Uterus (tissue), 4 donors: ENCODE data around the gene MYH11. TPM values are rescaled to one million over a fixed set of nuclear protein-coding genes. Genes with fewer than 3 reads are reported as not detected.

Source experiments
- DNase-seq, 2 donors: peaks; one replicate each; pipeline ENCODE4 v3.0.0-alpha.2; 2019 to 2020
- H3K27ac ChIP-seq, 2 donors: fragments of 200-600 bp; sonication (generic); 1 replicate in 1 of 2; 2 replicates in 1 of 2; pipeline ENCODE4 v1.5.1; 2016 to 2018
- H3K27me3 ChIP-seq, 2 donors: fragments of 200-600 bp; sonication (generic); one replicate each; pipeline ENCODE4 v1.5.1; 2018 to 2019; ENCODE audit warnings: control low read depth in 1 of 2
- H3K36me3 ChIP-seq, 2 donors: fragments of 200-600 bp; sonication (generic); one replicate each; pipeline ENCODE4 v1.5.1; 2019; ENCODE audit warnings: control low read depth in 1 of 2
- H3K4me1 ChIP-seq, 2 donors: fragments of 200-600 bp; sonication (generic); one replicate each; pipeline ENCODE4 v1.5.1; 2018 to 2019; ENCODE audit warnings: control low read depth in 1 of 2
- H3K4me3 ChIP-seq, 2 donors: fragments of 200-600 bp; sonication (generic); 1 replicate in 1 of 2; 2 replicates in 1 of 2; pipeline ENCODE4 v1.5.1; 2018 to 2019; ENCODE audit warnings: mild to moderate bottlenecking in 1 of 2
- H3K9me3 ChIP-seq, 2 donors: fragments of 200-600 bp; sonication (generic); one replicate each; pipeline ENCODE4 v1.5.1; 2019; ENCODE audit warnings: control low read depth in 1 of 2
- CTCF ChIP-seq, 4 experiments: fragments of 200-600 bp in 2 of 4; fragments of 450-650 bp in 2 of 4; sonication (generic) in 2 of 4; IDR thresholded peaks; one replicate each; pipeline ENCODE4 v1.5.1; 2016 to 2019; ENCODE audit warnings: antibody characterized with exemption in 4 of 4, mild to moderate bottlenecking in 2 of 4, moderate library complexity in 1 of 4
- POLR2A ChIP-seq, 2 donors: fragments of 450-650 bp; IDR thresholded peaks; one replicate each; pipeline ENCODE4 v1.6.1; 2016; ENCODE audit warnings: antibody characterized with exemption in 2 of 2, mild to moderate bottlenecking in 1 of 2, moderate library complexity in 1 of 2
- intact Hi-C: fragments of 100-400 bp; cut with DNase I; formaldehyde crosslinking; loops from one replicate; pipeline ENCODE4 v1.15.1; 2023; ENCODE audit warnings: low total_unique reads
- total RNA-seq, 4 donors: library from RNA; depleted of rRNA in 3 of 4; stranded (reverse); fragments of >200 nt in 3 of 4; gene quantifications; one replicate each; pipeline versions ENCODE4 v1.1.0 to v1.2.4, GENCODE V29; 2014 to 2023
- donor health status: DM: yes; HTN: yes; CAD: no.

MYH11 gene
- total RNA-seq = 1,000 to 10,000 TPM in 2 of 4 donors, 100 to 1,000 TPM in 2; 447 to 1,893 (median 822) TPM

GRCh38 chr16:15856901-15857698, at the start of gene MYH11:
Gene MYH11, minus strand, starts transcription at chr16:15857028. Its CDS starts 18,776 bp downstream, at chr16:15838252.
- peak within 1 kb of the TSS; percentile 88 to 92 for H3K27ac ChIP-seq
- DNase-seq = peak; percentile 81
- intact Hi-C loops = no loop called here
- no peaks in the 10 kb centered on the region for H3K9me3 ChIP-seq
- peak within 1 kb of the TSS; percentile 47 to 56 for H3K4me3 ChIP-seq
- H3K27me3 ChIP-seq = no peaks in the 10 kb centered on the region
- H3K36me3 ChIP-seq = no peaks in the 10 kb centered on the region
- TF ChIP-seq CTCF (IDR thresholded peaks at IDR 0.05) (peak; percentile 29 to 48 (median 38)), POLR2A (IDR thresholded peaks at IDR 0.05) (peak; percentile 44 to 81)
- H3K4me1 ChIP-seq = no peaks in the 10 kb centered on the region

- Histone ChIP-seq H3K36me3 (no peaks in the 10 kb centered on the region), H3K9me3 (no peaks in the 10 kb centered on the region), H3K27ac (no peak overlapping the region), H3K4me3 (no peak overlapping the region), H3K27me3 (no peaks in the 10 kb centered on the region), H3K4me1 (no peaks in the 10 kb centered on the region)
- no peak for DNase-seq
- intact Hi-C loops = no loop called here
- TF ChIP-seq POLR2A (IDR thresholded peaks at IDR 0.05) (no peak), CTCF (IDR thresholded peaks at IDR 0.05) (no peak)
Observed at GRCh38 chr16:15906439-15906838, 49.6 kb upstream of the MYH11 start.

- Histone ChIP-seq H3K9me3 (no peaks in the 10 kb centered on the region), H3K4me1 (no peaks in the 10 kb centered on the region), H3K36me3 (no peaks in the 10 kb centered on the region), H3K27me3 (no peaks in the 10 kb centered on the region), H3K4me3 (no peak overlapping the region), H3K27ac (no peak overlapping the region)
- intact Hi-C loops = no loop called here
- TF ChIP-seq CTCF (IDR thresholded peaks at IDR 0.05) (no peak), POLR2A (IDR thresholded peaks at IDR 0.05) (no peak)
- no peak for DNase-seq
Observed at GRCh38 chr16:15903960-15904359, 47.1 kb upstream of the MYH11 start.

- intact Hi-C loops = no loop called here
- Histone ChIP-seq H3K36me3 (no peaks in the 10 kb centered on the region), H3K27ac (no peak overlapping the region), H3K4me3 (no peak overlapping the region), H3K27me3 (no peaks in the 10 kb centered on the region), H3K4me1 (no peaks in the 10 kb centered on the region), H3K9me3 (no peaks in the 10 kb centered on the region)
- TF ChIP-seq CTCF (IDR thresholded peaks at IDR 0.05) = no peak
- DNase-seq = no peak
Observed at GRCh38 chr16:15900901-15901500, 44.2 kb upstream of the MYH11 start.

- intact Hi-C loops = no loop called here
Observed at GRCh38 chr16:15900357-15900756, 43.5 kb upstream of the MYH11 start.

More at GRCh38 chr16:15900357-15900756, 43.5 kb upstream of the MYH11 start:
- H3K36me3 ChIP-seq = no peaks in the 10 kb centered on the region
- no peaks in the 10 kb centered on the region for H3K9me3 ChIP-seq
- H3K4me3 ChIP-seq = no peak overlapping the region
- no peak for DNase-seq
- no peaks in the 10 kb centered on the region for H3K27me3 ChIP-seq
- H3K4me1 ChIP-seq = no peaks in the 10 kb centered on the region
- H3K27ac ChIP-seq = no peak overlapping the region
- TF ChIP-seq CTCF (IDR thresholded peaks at IDR 0.05) = no peak
- TF ChIP-seq POLR2A (IDR thresholded peaks at IDR 0.05) = no peak
